DND-41 (cell line): Measurements from ENCODE around the gene ELF1.
A peak's percentile ranks its signal among the peaks of the same experiment; 100 is the strongest.

Experiments used
- ATAC-seq: fragments of 200-7000 bp; cut with Tn5 transposase; 3 replicates; pipeline ENCODE4 v1.9.1; 2021; ENCODE audit warnings: low read depth; ENCODE audit not compliant: insufficient read depth
- DNase-seq: peaks from one replicate; pipeline ENCODE4 v3.0.0-alpha.2; 2020
- H2AFZ ChIP-seq: 2 replicates; pipeline ENCODE4 v1.6.0; 2012; ENCODE audit warnings: low read depth, low read length
- H3K27ac ChIP-seq: 2 replicates; pipeline ENCODE4 v1.5.1; 2012; ENCODE audit warnings: low read length, inconsistent platforms
- H3K27me3 ChIP-seq: fragments of 200-600 bp; sonication (generic); 2 replicates; pipeline ENCODE4 v1.6.0; 2012; ENCODE audit warnings: low read length, mild to moderate bottlenecking, inconsistent platforms; ENCODE audit not compliant: insufficient read depth, poor library complexity
- H3K36me3 ChIP-seq: 2 replicates; pipeline ENCODE4 v1.5.1; 2012; ENCODE audit warnings: low read length, inconsistent platforms; ENCODE audit not compliant: insufficient read depth
- H3K4me1 ChIP-seq: 2 replicates; pipeline ENCODE4 v1.5.1; 2012; ENCODE audit warnings: mild to moderate bottlenecking, low read length; ENCODE audit not compliant: insufficient read depth
- H3K4me2 ChIP-seq: 2 replicates; pipeline ENCODE4 v1.6.0; 2012; ENCODE audit warnings: mild to moderate bottlenecking, moderate library complexity, low read length, inconsistent platforms; ENCODE audit not compliant: insufficient read depth
- H3K4me3 ChIP-seq, 2 experiments: fragments of 200-600 bp in 1 of 2; shearing (Covaris generic) in 1 of 2; 2 replicates each; pipeline ENCODE4 v1.5.1; 2012 to 2016; ENCODE audit warnings: inconsistent platforms in 2 of 2, low read length in 2 of 2, mild to moderate bottlenecking in 2 of 2, low read depth in 1 of 2, moderate library complexity in 1 of 2
- H3K79me2 ChIP-seq: 2 replicates; pipeline ENCODE4 v1.6.0; 2012; ENCODE audit warnings: low read length, inconsistent platforms; ENCODE audit not compliant: insufficient read depth
- H3K9ac ChIP-seq: 2 replicates; pipeline ENCODE4 v1.6.0; 2012; ENCODE audit warnings: low read depth, mild to moderate bottlenecking, inconsistent platforms, low read length, moderate library complexity
- H3K9me3 ChIP-seq: 2 replicates; pipeline ENCODE4 v1.5.1; 2012; ENCODE audit warnings: low read length, moderate library complexity, mild to moderate bottlenecking, inconsistent platforms; ENCODE audit not compliant: insufficient read depth, severe bottlenecking
- H4K20me1 ChIP-seq: 2 replicates; pipeline ENCODE4 v1.6.0; 2012; ENCODE audit warnings: low read length; ENCODE audit not compliant: insufficient read depth
- EZH2 ChIP-seq: IDR thresholded peaks from 3 replicates; pipeline ENCODE4 v1.6.1; 2012; ENCODE audit warnings: borderline replicate concordance, low read depth, mild to moderate bottlenecking, moderate library complexity, low read length, inconsistent platforms; ENCODE audit not compliant: severe bottlenecking
- TF ChIP-seq, protein P1 (sequence below): IDR thresholded peaks from 2 replicates; pipeline ENCODE4 v1.5.1; 2012; ENCODE audit warnings: borderline replicate concordance, low read length, moderate library complexity, mild to moderate bottlenecking; ENCODE audit not compliant: poor library complexity, severe bottlenecking; ENCODE audit errors: extremely low read depth

ELF1 gene

DNA sequence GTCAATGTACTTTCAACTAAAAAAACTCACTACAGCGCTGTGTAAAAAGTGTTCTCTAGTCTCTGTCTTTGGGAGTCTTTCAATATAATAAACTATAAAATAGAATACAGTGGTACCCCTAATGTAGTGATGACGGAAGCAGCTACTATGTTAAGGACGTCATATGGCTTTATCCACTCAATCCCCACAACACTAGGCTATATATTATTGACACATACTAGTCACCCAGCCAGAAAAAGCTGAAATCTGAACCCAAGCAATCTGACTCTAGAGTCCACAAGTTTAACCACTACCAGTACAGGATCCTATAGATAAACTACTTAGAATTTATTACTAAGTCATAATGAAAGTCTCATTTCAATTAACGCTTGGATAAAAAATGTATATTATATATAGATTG is 48.3 kb downstream of the ELF1 start:
- H3K9ac ChIP-seq, result no peak overlapping the region
- H2AFZ ChIP-seq, result no peak overlapping the region
- peaks cover 89% of the 10 kb centered on the region for H4K20me1 ChIP-seq
- H3K4me1 ChIP-seq, result peaks cover 36% of the 10 kb centered on the region
- no peaks in the 10 kb centered on the region for H3K27me3 ChIP-seq
- H3K4me3 ChIP-seq, result no peak overlapping the region
- H3K36me3 ChIP-seq, result peaks cover 37% of the 10 kb centered on the region
- ATAC-seq (no peak), DNase-seq (no peak)
- TF ChIP-seq, protein P1, sequence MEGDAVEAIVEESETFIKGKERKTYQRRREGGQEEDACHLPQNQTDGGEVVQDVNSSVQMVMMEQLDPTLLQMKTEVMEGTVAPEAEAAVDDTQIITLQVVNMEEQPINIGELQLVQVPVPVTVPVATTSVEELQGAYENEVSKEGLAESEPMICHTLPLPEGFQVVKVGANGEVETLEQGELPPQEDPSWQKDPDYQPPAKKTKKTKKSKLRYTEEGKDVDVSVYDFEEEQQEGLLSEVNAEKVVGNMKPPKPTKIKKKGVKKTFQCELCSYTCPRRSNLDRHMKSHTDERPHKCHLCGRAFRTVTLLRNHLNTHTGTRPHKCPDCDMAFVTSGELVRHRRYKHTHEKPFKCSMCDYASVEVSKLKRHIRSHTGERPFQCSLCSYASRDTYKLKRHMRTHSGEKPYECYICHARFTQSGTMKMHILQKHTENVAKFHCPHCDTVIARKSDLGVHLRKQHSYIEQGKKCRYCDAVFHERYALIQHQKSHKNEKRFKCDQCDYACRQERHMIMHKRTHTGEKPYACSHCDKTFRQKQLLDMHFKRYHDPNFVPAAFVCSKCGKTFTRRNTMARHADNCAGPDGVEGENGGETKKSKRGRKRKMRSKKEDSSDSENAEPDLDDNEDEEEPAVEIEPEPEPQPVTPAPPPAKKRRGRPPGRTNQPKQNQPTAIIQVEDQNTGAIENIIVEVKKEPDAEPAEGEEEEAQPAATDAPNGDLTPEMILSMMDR, result no peak
- no peak for TF ChIP-seq EZH2
- H3K27ac ChIP-seq, result no peak overlapping the region
- H3K79me2 ChIP-seq, result peaks cover 100% of the 10 kb centered on the region
- H3K4me2 ChIP-seq, result no peak overlapping the region
- no peaks in the 10 kb centered on the region for H3K9me3 ChIP-seq

DNA sequence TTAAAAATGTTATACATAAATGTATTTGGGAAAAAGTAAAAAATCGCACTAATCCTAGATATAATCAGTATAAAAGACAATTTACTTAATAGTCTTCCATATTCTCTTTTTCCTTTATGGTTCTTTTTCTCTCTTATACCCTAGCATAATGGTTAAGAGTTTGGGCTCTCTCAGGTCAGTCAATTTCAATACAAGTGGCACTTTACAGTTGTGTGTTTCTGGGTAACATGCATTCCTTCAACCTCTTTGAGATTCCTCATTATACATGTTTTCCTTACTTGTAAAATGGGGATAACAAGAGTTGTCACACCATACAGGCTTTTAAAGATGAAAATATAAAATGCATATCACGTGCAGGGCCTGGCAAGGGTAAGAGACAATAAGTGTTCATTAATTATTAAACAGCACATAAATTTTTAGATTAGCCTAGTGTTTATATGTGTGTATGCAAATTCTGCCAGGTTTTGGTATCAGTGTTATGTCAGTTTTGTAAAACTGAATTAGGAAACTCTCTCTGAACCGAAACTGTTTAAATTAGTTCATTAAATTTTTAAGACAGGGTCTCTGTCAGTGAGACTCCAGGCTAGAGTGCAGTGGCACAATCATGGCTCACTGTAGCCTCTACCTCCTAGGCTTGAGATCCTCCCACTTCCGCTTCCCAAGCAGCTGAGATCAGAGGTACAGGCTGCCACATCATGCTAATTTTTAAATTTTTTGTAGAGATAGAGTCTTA is 49.8 kb downstream of the ELF1 start:
- no peak overlapping the region for H2AFZ ChIP-seq
- H3K36me3 ChIP-seq, result peaks cover 41% of the 10 kb centered on the region
- H3K79me2 ChIP-seq, result peaks cover 100% of the 10 kb centered on the region
- no peak overlapping the region for H3K4me2 ChIP-seq
- ATAC-seq, result peak; percentile 71
- DNase-seq, result peak; percentile 33
- H3K4me1 ChIP-seq, result peaks cover 22% of the 10 kb centered on the region
- peaks cover 92% of the 10 kb centered on the region for H4K20me1 ChIP-seq
- no peak overlapping the region for H3K4me3 ChIP-seq
- H3K9me3 ChIP-seq, result no peaks in the 10 kb centered on the region
- no peak overlapping the region for H3K27ac ChIP-seq
- no peaks in the 10 kb centered on the region for H3K27me3 ChIP-seq
- no peak overlapping the region for H3K9ac ChIP-seq
- TF ChIP-seq, protein P1, result no peak
- no peak for TF ChIP-seq EZH2

DNA sequence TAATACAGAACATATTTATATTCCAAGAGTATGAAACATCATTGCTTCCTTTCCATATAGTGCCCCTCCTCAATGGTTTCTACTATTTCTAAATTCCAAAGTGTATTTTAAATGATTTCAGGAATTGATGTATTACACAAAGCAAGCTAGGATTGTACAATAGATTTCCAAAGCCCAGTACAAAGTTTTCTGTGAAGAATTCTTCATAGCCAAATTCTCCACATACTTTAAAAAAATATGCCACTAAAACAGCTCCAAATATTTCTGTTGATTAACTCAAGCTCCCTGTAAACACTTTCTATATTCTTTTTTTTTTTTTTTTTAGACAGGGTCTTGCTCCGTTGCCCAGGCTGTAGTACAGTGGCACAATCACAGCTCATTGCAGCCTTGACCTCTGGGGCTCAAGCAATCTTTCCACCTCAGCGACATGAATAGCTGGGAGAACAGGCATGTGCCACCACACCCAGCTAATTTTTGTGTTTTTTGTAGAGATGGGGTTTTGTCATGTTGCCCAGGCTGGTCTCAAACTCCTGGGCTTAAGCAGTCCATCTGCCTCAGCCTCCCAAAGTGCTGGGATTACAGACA is 50.6 kb downstream of the ELF1 start:
- DNase-seq (no peak), ATAC-seq (no peak)
- no peaks in the 10 kb centered on the region for H3K27me3 ChIP-seq
- no peak overlapping the region for H2AFZ ChIP-seq
- H3K79me2 ChIP-seq, result peaks cover 100% of the 10 kb centered on the region
- no peak overlapping the region for H3K9ac ChIP-seq
- no peaks in the 10 kb centered on the region for H3K9me3 ChIP-seq
- TF ChIP-seq, protein P1, result no peak
- no peak for TF ChIP-seq EZH2
- H3K36me3 ChIP-seq, result peaks cover 38% of the 10 kb centered on the region
- no peak overlapping the region for H3K4me3 ChIP-seq
- no peak overlapping the region for H3K27ac ChIP-seq
- no peak overlapping the region for H3K4me2 ChIP-seq
- H4K20me1 ChIP-seq, result peaks cover 86% of the 10 kb centered on the region
- peaks cover 13% of the 10 kb centered on the region for H3K4me1 ChIP-seq
